Skeletal muscle tissue (tissue), 4 donors: ENCODE measurements around the gene MYCL. TPM values are rescaled to one million over a fixed set of nuclear protein-coding genes. Genes with fewer than 3 reads are reported as not detected.

Source experiments
- H3K27ac ChIP-seq: one replicate; pipeline ENCODE4 v1.7.0; 2013; ENCODE audit warnings: mild to moderate bottlenecking, low read depth, low read length, inconsistent platforms
- H3K27me3 ChIP-seq, 3 donors: one replicate each; pipeline ENCODE4 v1.7.0; 2013; ENCODE audit warnings: low read length in 3 of 3; ENCODE audit not compliant: control insufficient read depth in 3 of 3, insufficient read depth in 3 of 3
- H3K36me3 ChIP-seq, 3 donors: one replicate each; pipeline ENCODE4 v1.7.0; 2013; ENCODE audit warnings: low read length in 3 of 3; ENCODE audit not compliant: control insufficient read depth in 3 of 3, insufficient read depth in 3 of 3
- H3K4me1 ChIP-seq, 3 donors: one replicate each; pipeline ENCODE4 v1.7.0; 2013; ENCODE audit warnings: low read length in 3 of 3, mild to moderate bottlenecking in 3 of 3; ENCODE audit not compliant: control insufficient read depth in 3 of 3, insufficient read depth in 3 of 3
- H3K4me3 ChIP-seq, 3 donors: one replicate each; pipeline ENCODE4 v1.7.0; 2013; ENCODE audit warnings: low read length in 3 of 3
- H3K9ac ChIP-seq, 3 donors: one replicate each; pipeline ENCODE4 v1.7.0; 2013; ENCODE audit warnings: low read length in 3 of 3, mild to moderate bottlenecking in 3 of 3, moderate library complexity in 2 of 3, low read depth in 1 of 3
- H3K9me3 ChIP-seq, 3 donors: one replicate each; pipeline ENCODE4 v1.7.0; 2013; ENCODE audit warnings: low read length in 3 of 3; ENCODE audit not compliant: control insufficient read depth in 3 of 3
- total RNA-seq: library from RNA; depleted of rRNA; stranded (reverse); fragments of >200 nt; gene quantifications from one replicate; pipeline ENCODE4 v1.2.3, GENCODE V29; 2014
- donor health status: Osteomylitis.

MYCL gene
- total RNA-seq, 1 donor from 2014 or later = 1.0 TPM

- Histone ChIP-seq H3K36me3 (peaks cover 0 to 15% (median 0%) of the 10 kb centered on the region in 3 donors), H3K27ac (no peak overlapping the region), H3K9ac (no peak overlapping the region), H3K27me3 (no peaks in the 10 kb centered on the region), H3K4me1 (no peaks in the 10 kb centered on the region), H3K4me3 (no peak overlapping the region), H3K9me3 (no peaks in the 10 kb centered on the region)
Observed at GRCh38 chr1:39857126-39857878, 44.4 kb downstream of the MYCL start.

- H3K4me3 ChIP-seq = no peak overlapping the region
- no peaks in the 10 kb centered on the region for H3K9me3 ChIP-seq
- H3K9ac ChIP-seq = no peak overlapping the region
- no peaks in the 10 kb centered on the region for H3K27me3 ChIP-seq
- H3K36me3 ChIP-seq = peaks cover 0 to 19% (median 3%) of the 10 kb centered on the region in 3 donors
- no peaks in the 10 kb centered on the region for H3K4me1 ChIP-seq
- H3K27ac ChIP-seq = no peak overlapping the region
Observed at GRCh38 chr1:39854738-39855137, 47.0 kb downstream of the MYCL start.

DNA sequence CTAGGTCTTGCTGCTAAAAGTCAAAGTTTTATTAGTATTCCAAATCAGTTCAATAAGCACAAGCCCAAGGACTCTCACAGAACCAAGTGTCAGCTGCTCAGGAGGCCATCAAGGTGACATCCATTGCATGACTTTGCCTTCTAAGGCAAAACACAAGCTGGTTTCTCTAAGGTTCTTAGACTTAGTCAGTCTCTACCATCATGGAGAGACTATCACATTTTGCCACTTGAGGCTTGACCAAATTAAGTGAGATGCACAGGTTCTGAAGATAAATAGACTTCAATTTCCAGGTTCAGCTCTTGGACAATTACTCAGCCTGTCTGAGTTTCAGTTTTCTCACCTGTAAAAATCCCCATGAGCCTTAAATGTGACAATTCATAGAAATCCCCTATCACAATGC lies 47.4 kb downstream of the MYCL start:
- H3K27ac ChIP-seq = no peak overlapping the region

DNA sequence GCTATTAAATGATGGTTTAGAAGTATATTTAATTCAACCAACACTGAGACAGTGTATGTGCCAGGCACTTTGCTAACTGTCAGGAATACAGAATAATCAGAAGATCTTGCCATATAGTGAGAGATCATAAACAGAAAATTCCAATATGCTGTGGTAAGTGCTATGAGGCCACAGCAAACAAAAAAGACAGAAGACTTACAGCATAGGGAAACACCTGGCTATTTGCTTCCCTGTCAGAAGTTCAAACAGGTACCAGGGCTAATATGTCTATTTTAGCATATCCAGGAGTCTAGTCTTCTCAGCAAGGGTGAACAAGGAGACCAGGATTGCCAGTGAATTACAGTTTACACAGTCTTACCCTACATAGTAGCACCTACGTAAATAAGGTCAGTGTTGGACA lies 48.8 kb downstream of the MYCL start:
- Histone ChIP-seq H3K27ac (no peak overlapping the region), H3K27me3 (no peaks in the 10 kb centered on the region), H3K36me3 (peaks cover 0 to 26% (median 3%) of the 10 kb centered on the region in 3 donors), H3K9me3 (no peaks in the 10 kb centered on the region), H3K4me3 (no peak overlapping the region), H3K9ac (no peak overlapping the region), H3K4me1 (no peaks in the 10 kb centered on the region)

More for the DNA sequence above, 47.4 kb downstream of the MYCL start:
- Histone ChIP-seq H3K27me3 (no peaks in the 10 kb centered on the region), H3K4me3 (no peak overlapping the region), H3K9ac (no peak overlapping the region), H3K9me3 (no peaks in the 10 kb centered on the region), H3K4me1 (no peaks in the 10 kb centered on the region), H3K36me3 (peaks cover 0 to 23% (median 3%) of the 10 kb centered on the region in 3 donors)

DNA sequence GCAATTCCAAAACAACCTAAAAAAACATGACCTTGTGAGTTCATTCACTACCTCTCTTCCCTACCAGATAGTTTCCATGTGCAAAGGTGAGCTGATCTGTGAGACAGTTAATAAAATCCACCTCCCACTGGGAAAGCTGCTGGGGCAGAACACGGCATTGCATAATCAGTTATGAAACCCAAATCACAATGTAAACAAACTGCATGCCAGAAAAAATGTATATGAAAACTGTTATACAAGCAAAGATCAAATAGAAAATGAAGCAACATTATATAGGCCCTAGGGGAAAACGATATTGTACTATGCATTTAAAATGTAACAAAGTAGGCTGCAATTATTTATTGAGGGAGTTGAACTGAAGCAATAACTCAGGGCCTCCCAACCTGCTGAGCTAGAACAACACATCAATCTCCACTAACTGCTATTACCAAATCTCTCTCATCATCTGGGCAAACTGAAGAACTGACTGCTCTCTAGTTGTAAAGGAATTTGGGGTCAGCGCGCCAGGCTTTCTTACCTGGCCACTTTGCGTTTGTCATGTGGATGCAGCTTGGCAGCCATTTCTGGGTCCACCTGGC lies 49.4 kb downstream of the MYCL start:
- H3K27me3 ChIP-seq = no peaks in the 10 kb centered on the region
- H3K27ac ChIP-seq = no peak overlapping the region
- peaks cover 0 to 26% (median 6%) of the 10 kb centered on the region in 3 donors for H3K36me3 ChIP-seq
- no peak overlapping the region for H3K4me3 ChIP-seq
- H3K9me3 ChIP-seq = no peaks in the 10 kb centered on the region
- no peak overlapping the region for H3K9ac ChIP-seq
- no peaks in the 10 kb centered on the region for H3K4me1 ChIP-seq

- no peak overlapping the region for H3K27ac ChIP-seq
- no peaks in the 10 kb centered on the region for H3K27me3 ChIP-seq
- no peak overlapping the region for H3K4me3 ChIP-seq
- H3K4me1 ChIP-seq = peaks cover 1 to 6% (median 4%) of the 10 kb centered on the region in 3 donors
- no peak overlapping the region for H3K9ac ChIP-seq
- H3K9me3 ChIP-seq = no peaks in the 10 kb centered on the region
- H3K36me3 ChIP-seq = peaks cover 0 to 28% (median 7%) of the 10 kb centered on the region in 3 donors
Observed at GRCh38 chr1:39850606-39851216, 51.0 kb downstream of the MYCL start.

GRCh38 chr1:39849203-39849602 lies 52.5 kb downstream of the MYCL start:
- Histone ChIP-seq H3K4me1 (peaks cover 9 to 17% (median 14%) of the 10 kb centered on the region in 3 donors), H3K9ac (no peak overlapping the region), H3K27ac (no peak overlapping the region), H3K4me3 (no peak overlapping the region), H3K36me3 (peaks cover 0 to 19% (median 7%) of the 10 kb centered on the region in 3 donors), H3K9me3 (no peaks in the 10 kb centered on the region), H3K27me3 (no peaks in the 10 kb centered on the region)

GRCh38 chr1:39847940-39848339 lies 53.8 kb downstream of the MYCL start:
- H3K27me3 ChIP-seq = no peaks in the 10 kb centered on the region
- H3K4me1 ChIP-seq = peaks cover 9 to 17% (median 14%) of the 10 kb centered on the region in 3 donors
- H3K27ac ChIP-seq = no peak overlapping the region
- H3K9ac ChIP-seq = no peak overlapping the region
- peaks cover 11 to 25% (median 17%) of the 10 kb centered on the region in 3 donors for H3K36me3 ChIP-seq
- H3K9me3 ChIP-seq = no peaks in the 10 kb centered on the region
- H3K4me3 ChIP-seq = no peak overlapping the region

GRCh38 chr1:39846796-39847195 lies 54.9 kb downstream of the MYCL start:
- H3K36me3 ChIP-seq = peaks cover 19 to 32% (median 27%) of the 10 kb centered on the region in 3 donors
- no peak overlapping the region for H3K27ac ChIP-seq
- H3K4me1 ChIP-seq = peaks cover 9 to 17% (median 14%) of the 10 kb centered on the region in 3 donors
- H3K9ac ChIP-seq = no peak overlapping the region
- no peaks in the 10 kb centered on the region for H3K9me3 ChIP-seq
- H3K27me3 ChIP-seq = no peaks in the 10 kb centered on the region
- H3K4me3 ChIP-seq = no peak overlapping the region
